B cell (primary cell): ENCODE results near the gene APOL3. TPM values are rescaled to one million over a fixed set of nuclear protein-coding genes. Genes with fewer than 3 reads are reported as not detected.

Experiments
- ATAC-seq: fragments of 200-7000 bp; cut with Tn5 transposase; one replicate; pipeline ENCODE4 v1.10.0; 2021; ENCODE audit warnings: low read depth, mild to moderate bottlenecking, moderate number of reproducible peaks, moderate library complexity
- CTCF ChIA-PET: fragments of 350-600 bp; sonication (Branson Sonifier 250); formaldehyde crosslinking; loops from one replicate; lab custom pipeline; 2021; ENCODE audit warnings: antibody characterized with exemption, inconsistent platforms; lab: Charles Lee
- POLR2A ChIA-PET: fragments of 350-600 bp; sonication (Branson Sonifier 250); formaldehyde crosslinking; loops from one replicate; lab custom pipeline; 2021; ENCODE audit warnings: antibody characterized with exemption; lab: Charles Lee
- DNase-seq: peaks from one replicate; pipeline ENCODE4 v3.0.0; 2013
- H2AFZ ChIP-seq: 2 replicates; pipeline ENCODE4 v1.6.1; 2012; ENCODE audit warnings: mild to moderate bottlenecking, low read depth, low read length; ENCODE audit not compliant: insufficient read depth, poor library complexity, severe bottlenecking
- H3K27ac ChIP-seq, 2 donors: 1 replicate in 1 of 2; 2 replicates in 1 of 2; pipeline ENCODE4 v1.5.1; 2012 to 2013; ENCODE audit warnings: low read length in 2 of 2, mild to moderate bottlenecking in 2 of 2, moderate library complexity in 1 of 2
- H3K27me3 ChIP-seq, 4 experiments: fragments of 200-600 bp in 1 of 4; sonication (generic) in 1 of 4; replicated peaks in 1 of 4; 1 replicate in 2 of 4; 2 replicates in 2 of 4; pipeline versions ENCODE4 v1.6.1 to v1.7.0; 2013 to 2016; ENCODE audit warnings: low read length in 3 of 4, mild to moderate bottlenecking in 2 of 4, mixed read lengths in 1 of 4, moderate library complexity in 1 of 4; ENCODE audit not compliant: insufficient read depth in 4 of 4, control insufficient read depth in 3 of 4; ENCODE audit errors: control extremely low read depth in 1 of 4
- H3K36me3 ChIP-seq, 2 experiments: replicated peaks in 1 of 2; 1 replicate in 1 of 2; 2 replicates in 1 of 2; pipeline versions ENCODE4 v1.6.1 to v1.7.1; 2013; ENCODE audit warnings: low read length in 1 of 2; ENCODE audit not compliant: insufficient read depth in 2 of 2, control insufficient read depth in 1 of 2; ENCODE audit errors: control extremely low read depth in 1 of 2, extremely low read depth in 1 of 2
- H3K4me1 ChIP-seq, 2 donors: fragments of 200-600 bp in 1 of 2; sonication (generic) in 1 of 2; 1 replicate in 1 of 2; 2 replicates in 1 of 2; pipeline versions ENCODE4 v1.5.1 to v1.6.1; 2013 to 2017; ENCODE audit warnings: low read length in 2 of 2; ENCODE audit not compliant: control insufficient read depth in 2 of 2, insufficient read depth in 2 of 2
- H3K4me2 ChIP-seq: replicated peaks from 2 replicates; pipeline ENCODE3; 2012; ENCODE audit warnings: mild to moderate bottlenecking, low read depth, low read length; ENCODE audit not compliant: poor library complexity, severe bottlenecking
- H3K4me3 ChIP-seq, 5 experiments: fragments of 200-600 bp in 1 of 5; sonication (generic) in 1 of 5; 1 replicate in 3 of 5; 2 replicates in 2 of 5; pipeline versions ENCODE4 v1.5.1 to v1.7.0; 2011 to 2016; ENCODE audit warnings: low read length in 4 of 5, mild to moderate bottlenecking in 4 of 5, low read depth in 2 of 5, control low read depth in 1 of 5, moderate library complexity in 1 of 5; ENCODE audit not compliant: insufficient read depth in 1 of 5; ENCODE audit errors: control extremely low read depth in 1 of 5, extremely low read depth in 1 of 5
- H3K79me2 ChIP-seq: fragments of 200-600 bp; sonication (generic); one replicate; pipeline ENCODE4 v1.6.0; 2016; ENCODE audit warnings: low read length; ENCODE audit not compliant: control insufficient read depth, insufficient read depth
- H3K9ac ChIP-seq: fragments of 200-600 bp; sonication (generic); 2 replicates; pipeline ENCODE4 v1.6.1; 2017; ENCODE audit warnings: mild to moderate bottlenecking, low read length, moderate library complexity
- H3K9me3 ChIP-seq, 3 donors: one replicate each; pipeline versions ENCODE4 v1.6.1 to v1.7.1; 2013; ENCODE audit warnings: low read length in 2 of 3; ENCODE audit not compliant: control insufficient read depth in 2 of 3, insufficient read depth in 1 of 3; ENCODE audit errors: control extremely low read depth in 1 of 3
- H4K20me1 ChIP-seq: 2 replicates; pipeline ENCODE4 v1.6.0; 2012; ENCODE audit warnings: mild to moderate bottlenecking, low read length; ENCODE audit not compliant: insufficient read depth, control insufficient read depth, poor library complexity, severe bottlenecking
- H3K27ac Mint-ChIP-seq: one replicate; pipeline ENCODE4 v1.8.0; 2021; ENCODE audit warnings: mixed read lengths
- H3K27me3 Mint-ChIP-seq: one replicate; pipeline ENCODE4 v1.8.0; 2021; ENCODE audit warnings: mixed read lengths
- H3K4me1 Mint-ChIP-seq: one replicate; pipeline ENCODE4 v1.8.0; 2021; ENCODE audit warnings: mixed read lengths
- H3K4me3 Mint-ChIP-seq: one replicate; pipeline ENCODE4 v1.8.0; 2021; ENCODE audit warnings: mixed read lengths
- H3K9me3 Mint-ChIP-seq: one replicate; pipeline ENCODE4 v1.8.0; 2022; ENCODE audit warnings: mixed read lengths; ENCODE audit not compliant: insufficient read depth
- EZH2 ChIP-seq: IDR thresholded peaks from 2 replicates; pipeline ENCODE4 v1.6.1; 2012; ENCODE audit warnings: borderline replicate concordance, low read depth, mild to moderate bottlenecking, moderate library complexity, low read length; ENCODE audit not compliant: insufficient read depth, poor library complexity, severe bottlenecking
- WGBS: methylation state at CpG from one replicate; pipeline ENCODE4 v1.1.5; 2013; ENCODE audit warnings: missing lambda C conversion rate; ENCODE audit not compliant: insufficient coverage; 5-methylcytosine and 5-hydroxymethylcytosine counted together
- intact Hi-C: fragments of 100-400 bp; cut with micrococcal nuclease; formaldehyde crosslinking; loops from one replicate; pipeline ENCODE4 v1.10.0; 2022
- polyA plus RNA-seq: library from polyadenylated mRNA; depleted of rRNA; stranded (reverse); fragments of >200 nt; gene quantifications from 2 replicates; pipeline ENCODE4 v1.2.3, GENCODE V29; 2012
- total RNA-seq, 2 donors: library from RNA; stranded (reverse); fragments of 120-200 nt in 1 of 2; gene quantifications; 1 replicate in 1 of 2; 2 replicates in 1 of 2; pipeline versions ENCODE4 v1.2.3 to v1.2.4, GENCODE V29; 2013 to 2022
- TF ChIP-seq, protein P1 (sequence below): fragments of 200-600 bp; IDR thresholded peaks from one replicate; pipeline ENCODE4 v1.8.0; 2022; ENCODE audit warnings: antibody characterized with exemption, mild to moderate bottlenecking

Gene APOL3
- total and polyA plus RNA-seq, 2 donors (not counting 1 experiment from before 2014, with no cell fraction given) = 55.0 to 97.2 TPM

DNA sequence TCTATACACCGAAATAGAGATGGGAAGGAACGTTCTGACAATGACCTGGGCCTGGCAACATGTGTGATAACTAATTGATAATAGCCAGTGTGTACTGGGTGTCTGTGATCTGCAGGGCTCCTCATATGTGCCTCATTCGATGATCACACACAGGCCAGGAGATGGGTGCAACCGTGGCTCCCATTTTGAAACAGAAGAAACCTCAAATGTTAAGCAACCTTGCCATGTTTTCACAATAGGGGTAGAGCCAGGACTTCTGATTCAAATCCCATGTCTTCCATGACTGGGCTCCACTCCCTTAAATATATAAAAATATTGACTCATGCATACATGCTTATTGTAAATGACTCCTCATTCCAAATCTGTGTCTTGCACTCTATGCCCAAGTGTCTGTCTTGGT lies 11.1 kb downstream of the APOL3 start:
- ChIA-PET CTCF (interaction anchor here (9.7 kb wide), 1 partner anchor 30 kb away, joined by 174 read pairs; no protein-coding TSS in a partner anchor), POLR2A (no interaction called here)
- ATAC-seq (no peak), DNase-seq (no peak)
- no peaks in the 10 kb centered on the region for H3K27me3 ChIP-seq
- no peak overlapping the region for H2AFZ ChIP-seq
- peaks cover 0 to 53% of the 10 kb centered on the region in 2 experiments for H3K36me3 ChIP-seq
- intact Hi-C loops = loop anchor here (5.0 kb wide), 1 partner anchor 73 kb away; no protein-coding TSS in a partner anchor
- H3K79me2 ChIP-seq = peaks cover 38% of the 10 kb centered on the region
- no peak overlapping the region for H3K4me3 Mint-ChIP-seq
- H3K27ac ChIP-seq = no peak overlapping the region
- no peak overlapping the region for H3K4me2 ChIP-seq
- H3K4me1 Mint-ChIP-seq = peaks cover 15% of the 10 kb centered on the region
- no peak overlapping the region for H3K27ac Mint-ChIP-seq
- peaks cover 14% of the 10 kb centered on the region for H4K20me1 ChIP-seq
- H3K4me1 ChIP-seq = no peaks in the 10 kb centered on the region
- H3K9me3 Mint-ChIP-seq = peaks cover 5% of the 10 kb centered on the region
- H3K27me3 Mint-ChIP-seq = no peaks in the 10 kb centered on the region
- H3K4me3 ChIP-seq = no peak overlapping the region
- TF ChIP-seq EZH2 = no peak
- TF ChIP-seq, protein P1, sequence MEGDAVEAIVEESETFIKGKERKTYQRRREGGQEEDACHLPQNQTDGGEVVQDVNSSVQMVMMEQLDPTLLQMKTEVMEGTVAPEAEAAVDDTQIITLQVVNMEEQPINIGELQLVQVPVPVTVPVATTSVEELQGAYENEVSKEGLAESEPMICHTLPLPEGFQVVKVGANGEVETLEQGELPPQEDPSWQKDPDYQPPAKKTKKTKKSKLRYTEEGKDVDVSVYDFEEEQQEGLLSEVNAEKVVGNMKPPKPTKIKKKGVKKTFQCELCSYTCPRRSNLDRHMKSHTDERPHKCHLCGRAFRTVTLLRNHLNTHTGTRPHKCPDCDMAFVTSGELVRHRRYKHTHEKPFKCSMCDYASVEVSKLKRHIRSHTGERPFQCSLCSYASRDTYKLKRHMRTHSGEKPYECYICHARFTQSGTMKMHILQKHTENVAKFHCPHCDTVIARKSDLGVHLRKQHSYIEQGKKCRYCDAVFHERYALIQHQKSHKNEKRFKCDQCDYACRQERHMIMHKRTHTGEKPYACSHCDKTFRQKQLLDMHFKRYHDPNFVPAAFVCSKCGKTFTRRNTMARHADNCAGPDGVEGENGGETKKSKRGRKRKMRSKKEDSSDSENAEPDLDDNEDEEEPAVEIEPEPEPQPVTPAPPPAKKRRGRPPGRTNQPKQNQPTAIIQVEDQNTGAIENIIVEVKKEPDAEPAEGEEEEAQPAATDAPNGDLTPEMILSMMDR = no peak
- H3K9me3 ChIP-seq = no peaks in the 10 kb centered on the region
- H3K9ac ChIP-seq = no peak overlapping the region
- 95% methylated on average over 4 of the region's 4 CpGs for WGBS

DNA sequence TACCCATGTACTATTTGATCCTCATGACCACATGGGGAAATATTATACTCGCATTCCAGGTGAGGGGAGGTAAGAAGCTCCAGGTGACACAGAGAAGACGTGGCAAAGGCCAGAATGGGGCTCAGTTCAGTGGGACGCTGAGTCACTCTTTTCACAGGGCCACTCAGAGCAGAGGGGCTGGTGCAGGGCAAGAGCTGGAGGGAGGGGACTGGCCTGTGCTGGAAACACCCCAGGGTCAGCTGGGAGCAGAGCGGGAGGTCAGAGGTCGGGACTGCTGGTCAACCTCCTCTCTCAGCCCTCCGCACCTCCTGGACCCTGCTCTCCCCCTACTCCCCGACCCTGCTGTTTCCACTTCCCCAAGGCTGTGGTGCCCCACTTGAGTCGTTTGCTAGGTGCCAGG lies 12.1 kb downstream of the APOL3 start:
- Histone ChIP-seq H3K4me2 (no peak overlapping the region), H3K79me2 (peaks cover 27% of the 10 kb centered on the region), H3K9me3 (no peaks in the 10 kb centered on the region), H3K27ac (peak overlapping the region in 1 of 2 donors; percentile 31), H3K4me1 (no peaks in the 10 kb centered on the region), H3K4me3 (no peak overlapping the region), H3K9ac (no peak overlapping the region), H3K36me3 (peaks cover 0 to 55% of the 10 kb centered on the region in 2 experiments), H4K20me1 (peaks cover 14% of the 10 kb centered on the region), H3K27me3 (no peaks in the 10 kb centered on the region), H2AFZ (no peak overlapping the region)
- no peak for TF ChIP-seq EZH2
- TF ChIP-seq, protein P1 = no peak
- Mint-ChIP-seq H3K4me3 (no peak overlapping the region), H3K9me3 (peaks cover 5% of the 10 kb centered on the region), H3K27me3 (no peaks in the 10 kb centered on the region), H3K27ac (peak overlapping the region; percentile 37), H3K4me1 (peaks cover 9% of the 10 kb centered on the region)
- POLR2A ChIA-PET = no interaction called here
- intact Hi-C loops = loop anchor here (5.0 kb wide), 1 partner anchor 74 kb away; no protein-coding TSS in a partner anchor
- CTCF ChIA-PET = interaction anchor here (1.1 to 9.7 kb wide), 2 partner anchors 14 to 31 kb away, joined by 3 to 174 read pairs; no protein-coding TSS in a partner anchor
- no peak for ATAC-seq
- DNase-seq = no peak
- WGBS = 79% methylated on average over 7 of the region's 8 CpGs
